Measurements from ENCODE around the gene AXIN1.

AXIN1 gene

GRCh38 chr16:296276-296675, 56.2 kb downstream of the AXIN1 start:
- H3K4me3 ChIP-seq (ENCODE audit: low read length), result no peak overlapping the region
- TF ChIP-seq CTCF (conservative IDR thresholded peaks at IDR 0.05; ENCODE audit: low read length), result no peak
- no peak for DNase-seq (ENCODE audit: low read depth)

- no peak for TF ChIP-seq CTCF (conservative IDR thresholded peaks at IDR 0.05; ENCODE audit: low read length)
- no peak overlapping the region for H3K4me3 ChIP-seq (ENCODE audit: low read length)
- DNase-seq (ENCODE audit: low read depth), result no peak
Measured at GRCh38 chr16:293043-293775, 59.3 kb downstream of the AXIN1 start.

- TF ChIP-seq CTCF (conservative IDR thresholded peaks at IDR 0.05; ENCODE audit: low read length), result no peak
- H3K4me3 ChIP-seq (ENCODE audit: low read length), result no peak overlapping the region
- DNase-seq (ENCODE audit: low read depth), result no peak
Measured at GRCh38 chr16:291539-291938, 61.0 kb downstream of the AXIN1 start.

- DNase-seq (ENCODE audit: low read depth), result no peak
- no peak overlapping the region for H3K4me3 ChIP-seq (ENCODE audit: low read length)
- TF ChIP-seq CTCF (conservative IDR thresholded peaks at IDR 0.05; ENCODE audit: low read length), result no peak
Measured at GRCh38 chr16:290681-291405, 61.7 kb downstream of the AXIN1 start.

GRCh38 chr16:290015-290680, 62.4 kb downstream of the AXIN1 start:
- no peak for DNase-seq (ENCODE audit: low read depth)
- no peak for TF ChIP-seq CTCF (conservative IDR thresholded peaks at IDR 0.05; ENCODE audit: low read length)
- no peak overlapping the region for H3K4me3 ChIP-seq (ENCODE audit: low read length)

- DNase-seq (ENCODE audit: low read depth), result no peak
- no peak overlapping the region for H3K4me3 ChIP-seq (ENCODE audit: low read length)
- TF ChIP-seq CTCF (conservative IDR thresholded peaks at IDR 0.05; ENCODE audit: low read length), result no peak
Measured at GRCh38 chr16:289395-289997, 63.0 kb downstream of the AXIN1 start.
